GM12878 (cell line): Measurements from ENCODE around the gene CKS1B. TPM values are rescaled to one million over a fixed set of nuclear protein-coding genes. Genes with fewer than 3 reads are reported as not detected.

Source experiments
- ATAC-seq: fragments of 200-7000 bp; cut with Tn5 transposase; 3 replicates; pipeline ENCODE4 v1.9.1; 2020; ENCODE audit warnings: mild to moderate bottlenecking, moderate library complexity
- BruUV-seq: library from RNA; stranded (reverse); fragments of 400-500 nt; replicated peaks from 2 replicates; lab custom pipeline; 2021; lab: Mats Ljungman, UMichigan
- CTCF ChIA-PET: fragments of 300-600 bp; sonication (Branson Sonifier 250); formaldehyde crosslinking; extraction: SDS; loops from one replicate; lab custom pipeline; 2021; ENCODE audit warnings: inconsistent platforms; lab: Yijun Ruan, JAX
- POLR2A ChIA-PET: fragments of 350-600 bp; formaldehyde crosslinking; extraction: SDS; loops from one replicate; lab custom pipeline; 2021; ENCODE audit warnings: inconsistent platforms; lab: Charles Lee
- RAD21 ChIA-PET: fragments of 300-600 bp; sonication (Branson Sonifier 250); formaldehyde crosslinking; loops from one replicate; lab custom pipeline; 2023; ENCODE audit warnings: antibody characterized with exemption; ENCODE audit not compliant: unreplicated experiment; lab: Charles Lee
- SMC1A ChIA-PET: fragments of 300-600 bp; sonication (Branson Sonifier 250); formaldehyde crosslinking; loops from one replicate; lab custom pipeline; 2023; ENCODE audit not compliant: unreplicated experiment, uncharacterized antibody; lab: Charles Lee
- DNase-seq: peaks from one replicate; pipeline ENCODE4 v3.0.0-alpha.2; 2011; ENCODE audit warnings: low read depth, low spot score
- FAIRE-seq: peaks from 3 replicates; lab custom pipeline; 2011; peaks lifted over from hg19 to GRCh38; lab: Jason Lieb, UNC
- H2AFZ ChIP-seq: 2 replicates; pipeline ENCODE4 v1.6.0; 2011; ENCODE audit warnings: low read depth, low read length, control low read depth; ENCODE audit not compliant: control insufficient read depth
- H3K27ac ChIP-seq: 2 replicates; pipeline ENCODE4 v1.5.1; 2011; ENCODE audit warnings: control low read depth; ENCODE audit not compliant: control insufficient read depth, insufficient read depth
- H3K27me3 ChIP-seq, 2 experiments: replicated peaks in 1 of 2; 2 replicates each; pipeline versions ENCODE4 v1.6.0 to v1.6.1; 2011; ENCODE audit warnings: low read length in 1 of 2; ENCODE audit not compliant: control insufficient read depth in 2 of 2, insufficient read depth in 2 of 2
- H3K36me3 ChIP-seq, 2 experiments: 2 replicates each; pipeline ENCODE4 v1.5.1; 2011; ENCODE audit warnings: low read length in 1 of 2; ENCODE audit not compliant: control insufficient read depth in 2 of 2, insufficient read depth in 2 of 2
- H3K4me1 ChIP-seq: 2 replicates; pipeline ENCODE4 v1.6.1; 2011; ENCODE audit warnings: mild to moderate bottlenecking, low read length, moderate library complexity, mixed read lengths; ENCODE audit not compliant: control insufficient read depth, insufficient read depth
- H3K4me2 ChIP-seq: 2 replicates; pipeline ENCODE4 v1.6.0; 2011; ENCODE audit warnings: control low read depth; ENCODE audit not compliant: control insufficient read depth, insufficient read depth
- H3K4me3 ChIP-seq: fragments of 200-600 bp; sonication (generic); 2 replicates; pipeline ENCODE4 v1.5.1; 2016
- H3K79me2 ChIP-seq: 2 replicates; pipeline ENCODE4 v1.6.0; 2011; ENCODE audit warnings: low read length; ENCODE audit not compliant: control insufficient read depth, insufficient read depth
- H3K9ac ChIP-seq: 2 replicates; pipeline ENCODE4 v1.8.0; 2011; ENCODE audit warnings: low read length, control low read depth, mixed read lengths; ENCODE audit not compliant: control insufficient read depth, insufficient read depth
- H3K9me3 ChIP-seq: replicated peaks from 3 replicates; pipeline ENCODE4 v1.5.1; 2011; ENCODE audit warnings: mild to moderate bottlenecking, low read length; ENCODE audit not compliant: control insufficient read depth, insufficient read depth
- H4K20me1 ChIP-seq: 2 replicates; pipeline ENCODE4 v1.6.0; 2011; ENCODE audit not compliant: control insufficient read depth, insufficient read depth
- CBX5 ChIP-seq: sonication (generic); IDR thresholded peaks from 2 replicates; pipeline ENCODE4 v1.6.1; 2016; ENCODE audit warnings: low read depth, moderate library complexity, mild to moderate bottlenecking, inconsistent platforms
- CHD1 ChIP-seq: IDR thresholded peaks from 2 replicates; pipeline ENCODE4 v1.6.1; 2012; ENCODE audit warnings: low read depth, low read length, improper control_type of control experiment
- POU2F2 ChIP-seq: IDR thresholded peaks from 3 replicates; pipeline ENCODE4 v1.6.1; 2011; ENCODE audit warnings: low read depth, mild to moderate bottlenecking, low read length, borderline replicate concordance
- SP1 ChIP-seq: IDR thresholded peaks from one replicate; pipeline ENCODE4 v1.6.1; 2011; ENCODE audit warnings: low read depth, low read length
- SUZ12 ChIP-seq: fragments of 200-600 bp; sonication (generic); IDR thresholded peaks from one replicate; pipeline ENCODE4 v1.6.1; 2018; ENCODE audit warnings: antibody characterized with exemption, mild to moderate bottlenecking; ENCODE audit not compliant: unreplicated experiment
- WRNIP1 ChIP-seq: IDR thresholded peaks from 2 replicates; pipeline ENCODE4 v1.6.1; 2011; ENCODE audit warnings: low read depth, low read length, improper control_type of control experiment, borderline replicate concordance
- ZNF274 ChIP-seq: IDR thresholded peaks from one replicate; pipeline ENCODE4 v1.8.0; 2011; ENCODE audit not compliant: insufficient read length, insufficient read depth
- WGBS: methylation state at CpG from one replicate; pipeline ENCODE4 v1.1.6; 2016; ENCODE audit warnings: low lambda C conversion rate; ENCODE audit not compliant: insufficient replicate concordance, insufficient coverage; ENCODE audit errors: missing lambda C conversion rate; 5-methylcytosine and 5-hydroxymethylcytosine counted together
- in situ Hi-C: fragments of 300-500 bp; cut with MboI; formaldehyde crosslinking; loops from 9 replicates; pipeline ENCODE4 v1.14.3; 2018; ENCODE audit warnings: mixed read lengths
- intact Hi-C: fragments of 100-400 bp; cut with micrococcal nuclease; formaldehyde crosslinking; loops from one replicate; pipeline ENCODE4 v1.14.2; 2022; ENCODE audit not compliant: unreplicated experiment
- polyA plus RNA-seq, 11 experiments: library from polyadenylated mRNA; depleted of rRNA in 4 of 11; unstranded in 6 of 11; stranded (reverse) in 5 of 11; fragments of >200 nt; fragmentation: Nextera tagmentation in 4 of 11; fragmentation: Illumina TruSeq in 1 of 11; extraction: Ambion mirVana in 4 of 11; extraction: Trizol in 1 of 11; gene quantifications; 1 replicate in 1 of 11; 2 replicates in 10 of 11; pipeline versions ENCODE4 v1.2.1 to v1.2.3, GENCODE V29; 2011 to 2016; ENCODE audit warnings: inconsistent platforms in 2 of 11, missing spikeins in 2 of 11, low read depth in 1 of 11
- total RNA-seq, 4 experiments: library from RNA; depleted of rRNA in 3 of 4; stranded (reverse); fragments of >200 nt in 3 of 4; fragmentation: Illumina TruSeq in 1 of 4; extraction: Trizol in 1 of 4; gene quantifications; 2 replicates each; pipeline versions ENCODE4 v1.2.1 to v1.2.3, GENCODE V29; 2013 to 2021
- TF ChIP-seq, protein P1 (sequence below): fragments of 150-350 bp; IDR thresholded peaks from 2 replicates; pipeline ENCODE4 v1.6.1; 2016; ENCODE audit warnings: low read depth, low read length
- TF ChIP-seq, protein P2 (sequence below): IDR thresholded peaks from 2 replicates; pipeline ENCODE4 v1.6.1; 2012; ENCODE audit warnings: mild to moderate bottlenecking, low read depth, low read length
- TF ChIP-seq, protein P3 (sequence below): fragments of 450-650 bp; IDR thresholded peaks from 2 replicates; pipeline ENCODE4 v1.6.1; 2017; ENCODE audit warnings: low read depth, mild to moderate bottlenecking, moderate library complexity
- TF ChIP-seq, protein P4 (sequence below): IDR thresholded peaks from 2 replicates; pipeline ENCODE4 v1.6.1; 2011; ENCODE audit warnings: borderline replicate concordance, low read depth, mild to moderate bottlenecking, moderate library complexity, low read length; ENCODE audit not compliant: insufficient read depth, poor library complexity, severe bottlenecking

CKS1B gene
- total and polyA plus RNA-seq, 10 of the 15 experiments (the other 5 are each of a cell fraction or from before 2014, with no cell fraction given): 125 to 608 (median 364) TPM

DNA sequence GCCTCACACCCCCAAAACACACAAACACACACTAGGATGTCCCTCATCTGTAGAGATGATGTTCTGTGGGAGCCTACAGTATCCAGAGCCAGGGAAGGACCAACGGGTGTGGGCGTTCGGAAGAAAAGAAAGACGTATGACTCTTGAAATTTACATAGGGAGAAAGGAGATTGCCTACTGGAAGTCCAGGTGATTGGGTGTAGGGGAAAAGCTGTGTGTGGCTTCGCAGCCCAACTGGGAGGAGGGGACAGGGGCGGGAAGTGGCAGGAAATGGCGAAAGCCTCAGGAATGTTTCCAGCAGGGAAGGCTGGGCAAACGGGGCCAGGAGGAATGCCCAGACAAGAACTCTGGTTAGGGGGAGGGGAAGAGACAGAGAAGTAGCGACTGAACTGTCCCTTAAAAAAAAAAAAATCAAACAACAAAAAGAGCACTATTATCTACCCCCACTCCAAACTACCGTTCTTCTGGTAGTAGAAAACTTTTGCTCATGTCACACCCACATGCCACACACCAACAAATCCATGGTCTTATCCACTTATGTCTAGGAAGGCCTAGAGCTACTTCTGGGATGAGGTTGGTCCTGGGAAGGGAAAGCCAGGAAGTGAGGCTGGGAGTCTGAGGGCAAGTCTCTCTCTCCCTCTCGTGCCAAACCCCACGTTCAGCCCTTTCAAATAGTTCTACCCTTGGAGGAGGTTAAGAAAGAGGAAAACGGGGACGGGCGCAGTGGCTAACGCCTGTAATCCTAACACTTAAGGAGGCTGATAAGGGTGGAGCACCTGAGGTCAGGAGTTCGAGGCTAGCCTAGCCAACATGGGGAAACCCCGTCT lies 1.8 kb upstream of the CKS1B start:
- Histone ChIP-seq H3K4me1 (peaks cover 31% of the 10 kb centered on the region), H3K27ac (no peak overlapping the region; the same call in 1 of the 2 replicates), H3K9ac (peak overlapping the region; percentile 93), H4K20me1 (no peaks in the 10 kb centered on the region), H3K79me2 (peaks cover 70% of the 10 kb centered on the region), H3K9me3 (no peaks in the 10 kb centered on the region), H3K36me3 (peaks cover 0 to 7% of the 10 kb centered on the region in 2 experiments; a peak in 2 of 4 replicates), H3K27me3 (no peaks in the 10 kb centered on the region), H3K4me2 (peak overlapping the region; percentile 88), H3K4me3 (peak overlapping the region; percentile 61), H2AFZ (no peak overlapping the region)
- FAIRE-seq: no peak
- ATAC-seq: no peak
- SMC1A ChIA-PET: interaction anchor here (0.6 to 5.4 kb wide), 11 partner anchors 9 to 103 kb away, joined by 3 to 30 read pairs (median 4); partner anchors contain the start of genes FLAD1, KCNN3 and PBXIP1
- WGBS: 71% methylated on average over 17 of the region's 18 CpGs
- in situ Hi-C loops: no loop called here
- POLR2A ChIA-PET: interaction anchor here (0.6 to 9.8 kb wide), 15 partner anchors 8 to 1274 kb away, joined by 3 to 140 read pairs (median 4); partner anchors contain the start of genes FLAD1, PBXIP1, PMVK and PYGO2
- intact Hi-C loops: loop anchor here (5.0 kb wide), 1 partner anchor 90 kb away; the partner anchor contains the start of gene EFNA4
- CTCF ChIA-PET: interaction anchor here (0.7 to 20.6 kb wide), 11 partner anchors 8 to 225 kb away, joined by 3 to 226 read pairs (median 4); partner anchors contain the start of genes FLAD1, LENEP and ZBTB7B
- TSS peak; percentile 56 for BruUV-seq
- no peak for DNase-seq
- RAD21 ChIA-PET: interaction anchor here (0.9 to 2.8 kb wide), 9 partner anchors 10 to 103 kb away, joined by 3 to 20 read pairs (median 8); partner anchors contain the start of genes FLAD1, KCNN3, PBXIP1 and PYGO2
- TF ChIP-seq, protein P1, sequence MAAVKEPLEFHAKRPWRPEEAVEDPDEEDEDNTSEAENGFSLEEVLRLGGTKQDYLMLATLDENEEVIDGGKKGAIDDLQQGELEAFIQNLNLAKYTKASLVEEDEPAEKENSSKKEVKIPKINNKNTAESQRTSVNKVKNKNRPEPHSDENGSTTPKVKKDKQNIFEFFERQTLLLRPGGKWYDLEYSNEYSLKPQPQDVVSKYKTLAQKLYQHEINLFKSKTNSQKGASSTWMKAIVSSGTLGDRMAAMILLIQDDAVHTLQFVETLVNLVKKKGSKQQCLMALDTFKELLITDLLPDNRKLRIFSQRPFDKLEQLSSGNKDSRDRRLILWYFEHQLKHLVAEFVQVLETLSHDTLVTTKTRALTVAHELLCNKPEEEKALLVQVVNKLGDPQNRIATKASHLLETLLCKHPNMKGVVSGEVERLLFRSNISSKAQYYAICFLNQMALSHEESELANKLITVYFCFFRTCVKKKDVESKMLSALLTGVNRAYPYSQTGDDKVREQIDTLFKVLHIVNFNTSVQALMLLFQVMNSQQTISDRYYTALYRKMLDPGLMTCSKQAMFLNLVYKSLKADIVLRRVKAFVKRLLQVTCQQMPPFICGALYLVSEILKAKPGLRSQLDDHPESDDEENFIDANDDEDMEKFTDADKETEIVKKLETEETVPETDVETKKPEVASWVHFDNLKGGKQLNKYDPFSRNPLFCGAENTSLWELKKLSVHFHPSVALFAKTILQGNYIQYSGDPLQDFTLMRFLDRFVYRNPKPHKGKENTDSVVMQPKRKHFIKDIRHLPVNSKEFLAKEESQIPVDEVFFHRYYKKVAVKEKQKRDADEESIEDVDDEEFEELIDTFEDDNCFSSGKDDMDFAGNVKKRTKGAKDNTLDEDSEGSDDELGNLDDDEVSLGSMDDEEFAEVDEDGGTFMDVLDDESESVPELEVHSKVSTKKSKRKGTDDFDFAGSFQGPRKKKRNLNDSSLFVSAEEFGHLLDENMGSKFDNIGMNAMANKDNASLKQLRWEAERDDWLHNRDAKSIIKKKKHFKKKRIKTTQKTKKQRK: no peak
- TF ChIP-seq CHD1: no peak
- TF ChIP-seq POU2F2: no peak
- no peak for TF ChIP-seq CBX5
- TF ChIP-seq, protein P2, sequence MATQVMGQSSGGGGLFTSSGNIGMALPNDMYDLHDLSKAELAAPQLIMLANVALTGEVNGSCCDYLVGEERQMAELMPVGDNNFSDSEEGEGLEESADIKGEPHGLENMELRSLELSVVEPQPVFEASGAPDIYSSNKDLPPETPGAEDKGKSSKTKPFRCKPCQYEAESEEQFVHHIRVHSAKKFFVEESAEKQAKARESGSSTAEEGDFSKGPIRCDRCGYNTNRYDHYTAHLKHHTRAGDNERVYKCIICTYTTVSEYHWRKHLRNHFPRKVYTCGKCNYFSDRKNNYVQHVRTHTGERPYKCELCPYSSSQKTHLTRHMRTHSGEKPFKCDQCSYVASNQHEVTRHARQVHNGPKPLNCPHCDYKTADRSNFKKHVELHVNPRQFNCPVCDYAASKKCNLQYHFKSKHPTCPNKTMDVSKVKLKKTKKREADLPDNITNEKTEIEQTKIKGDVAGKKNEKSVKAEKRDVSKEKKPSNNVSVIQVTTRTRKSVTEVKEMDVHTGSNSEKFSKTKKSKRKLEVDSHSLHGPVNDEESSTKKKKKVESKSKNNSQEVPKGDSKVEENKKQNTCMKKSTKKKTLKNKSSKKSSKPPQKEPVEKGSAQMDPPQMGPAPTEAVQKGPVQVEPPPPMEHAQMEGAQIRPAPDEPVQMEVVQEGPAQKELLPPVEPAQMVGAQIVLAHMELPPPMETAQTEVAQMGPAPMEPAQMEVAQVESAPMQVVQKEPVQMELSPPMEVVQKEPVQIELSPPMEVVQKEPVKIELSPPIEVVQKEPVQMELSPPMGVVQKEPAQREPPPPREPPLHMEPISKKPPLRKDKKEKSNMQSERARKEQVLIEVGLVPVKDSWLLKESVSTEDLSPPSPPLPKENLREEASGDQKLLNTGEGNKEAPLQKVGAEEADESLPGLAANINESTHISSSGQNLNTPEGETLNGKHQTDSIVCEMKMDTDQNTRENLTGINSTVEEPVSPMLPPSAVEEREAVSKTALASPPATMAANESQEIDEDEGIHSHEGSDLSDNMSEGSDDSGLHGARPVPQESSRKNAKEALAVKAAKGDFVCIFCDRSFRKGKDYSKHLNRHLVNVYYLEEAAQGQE: no peak
- no peak for TF ChIP-seq ZNF274
- TF ChIP-seq SP1: no peak
- TF ChIP-seq WRNIP1: no peak
- no peak for TF ChIP-seq SUZ12
- TF ChIP-seq, protein P3, sequence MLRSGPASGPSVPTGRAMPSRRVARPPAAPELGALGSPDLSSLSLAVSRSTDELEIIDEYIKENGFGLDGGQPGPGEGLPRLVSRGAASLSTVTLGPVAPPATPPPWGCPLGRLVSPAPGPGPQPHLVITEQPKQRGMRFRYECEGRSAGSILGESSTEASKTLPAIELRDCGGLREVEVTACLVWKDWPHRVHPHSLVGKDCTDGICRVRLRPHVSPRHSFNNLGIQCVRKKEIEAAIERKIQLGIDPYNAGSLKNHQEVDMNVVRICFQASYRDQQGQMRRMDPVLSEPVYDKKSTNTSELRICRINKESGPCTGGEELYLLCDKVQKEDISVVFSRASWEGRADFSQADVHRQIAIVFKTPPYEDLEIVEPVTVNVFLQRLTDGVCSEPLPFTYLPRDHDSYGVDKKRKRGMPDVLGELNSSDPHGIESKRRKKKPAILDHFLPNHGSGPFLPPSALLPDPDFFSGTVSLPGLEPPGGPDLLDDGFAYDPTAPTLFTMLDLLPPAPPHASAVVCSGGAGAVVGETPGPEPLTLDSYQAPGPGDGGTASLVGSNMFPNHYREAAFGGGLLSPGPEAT: no peak
- TF ChIP-seq, protein P4, sequence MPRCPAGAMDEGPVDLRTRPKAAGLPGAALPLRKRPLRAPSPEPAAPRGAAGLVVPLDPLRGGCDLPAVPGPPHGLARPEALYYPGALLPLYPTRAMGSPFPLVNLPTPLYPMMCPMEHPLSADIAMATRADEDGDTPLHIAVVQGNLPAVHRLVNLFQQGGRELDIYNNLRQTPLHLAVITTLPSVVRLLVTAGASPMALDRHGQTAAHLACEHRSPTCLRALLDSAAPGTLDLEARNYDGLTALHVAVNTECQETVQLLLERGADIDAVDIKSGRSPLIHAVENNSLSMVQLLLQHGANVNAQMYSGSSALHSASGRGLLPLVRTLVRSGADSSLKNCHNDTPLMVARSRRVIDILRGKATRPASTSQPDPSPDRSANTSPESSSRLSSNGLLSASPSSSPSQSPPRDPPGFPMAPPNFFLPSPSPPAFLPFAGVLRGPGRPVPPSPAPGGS: no peak
